Suprapubic skin (tissue), 4 donors: Measurements from ENCODE around the gene COL5A2. TPM values are rescaled to one million over a fixed set of nuclear protein-coding genes. Genes with fewer than 3 reads are reported as not detected.

Experiments used
- DNase-seq, 2 donors: peaks; one replicate each; pipeline ENCODE4 v3.0.0-alpha.2; 2019; ENCODE audit warnings: low spot score in 2 of 2
- H3K27ac ChIP-seq: fragments of 200-600 bp; sonication (generic); one replicate; pipeline ENCODE4 v1.5.1; 2019
- H3K27me3 ChIP-seq: fragments of 200-600 bp; sonication (generic); one replicate; pipeline ENCODE4 v1.5.1; 2019
- H3K36me3 ChIP-seq: fragments of 200-600 bp; sonication (generic); one replicate; pipeline ENCODE4 v1.5.1; 2019
- H3K4me1 ChIP-seq: fragments of 200-600 bp; sonication (generic); one replicate; pipeline ENCODE4 v1.5.1; 2019
- H3K4me3 ChIP-seq: fragments of 200-600 bp; sonication (generic); one replicate; pipeline ENCODE4 v1.5.1; 2019; ENCODE audit warnings: mild to moderate bottlenecking
- H3K9me3 ChIP-seq: fragments of 200-600 bp; sonication (generic); one replicate; pipeline ENCODE4 v1.5.1; 2019
- EP300 ChIP-seq: sonication (generic); formaldehyde crosslinking; IDR thresholded peaks from one replicate; pipeline ENCODE4 v1.6.1; 2017; ENCODE audit warnings: antibody characterized with exemption
- POLR2A ChIP-seq, 2 donors: fragments of 450-650 bp; IDR thresholded peaks; one replicate each; pipeline ENCODE4 v1.6.1; 2017; ENCODE audit warnings: antibody characterized with exemption in 2 of 2, mild to moderate bottlenecking in 2 of 2, moderate library complexity in 2 of 2
- POLR2AphosphoS5 ChIP-seq, 3 donors: sonication (generic); formaldehyde crosslinking; IDR thresholded peaks; one replicate each; pipeline ENCODE4 v1.6.1; 2017; ENCODE audit warnings: antibody characterized with exemption in 3 of 3
- WGBS: methylation state at CpG from one replicate; pipeline ENCODE4 v1.1.5; 2018; 5-methylcytosine and 5-hydroxymethylcytosine counted together
- total RNA-seq, 4 donors: library from RNA; depleted of rRNA; stranded (reverse); fragments of >200 nt; gene quantifications; one replicate each; pipeline ENCODE4 v1.1.0, GENCODE V29; 2016
- TF ChIP-seq, protein P1 (sequence below), 2 donors: fragments of 200-600 bp in 1 of 2; fragments of 450-650 bp in 1 of 2; sonication (generic) in 1 of 2; IDR thresholded peaks; one replicate each; pipeline ENCODE4 v1.5.1; 2016 to 2019; ENCODE audit warnings: antibody characterized with exemption in 2 of 2, mild to moderate bottlenecking in 1 of 2, moderate library complexity in 1 of 2

Gene COL5A2
- total RNA-seq, 4 donors from 2014 or later = 14.1 to 17.6 (median 16.3) TPM

DNA sequence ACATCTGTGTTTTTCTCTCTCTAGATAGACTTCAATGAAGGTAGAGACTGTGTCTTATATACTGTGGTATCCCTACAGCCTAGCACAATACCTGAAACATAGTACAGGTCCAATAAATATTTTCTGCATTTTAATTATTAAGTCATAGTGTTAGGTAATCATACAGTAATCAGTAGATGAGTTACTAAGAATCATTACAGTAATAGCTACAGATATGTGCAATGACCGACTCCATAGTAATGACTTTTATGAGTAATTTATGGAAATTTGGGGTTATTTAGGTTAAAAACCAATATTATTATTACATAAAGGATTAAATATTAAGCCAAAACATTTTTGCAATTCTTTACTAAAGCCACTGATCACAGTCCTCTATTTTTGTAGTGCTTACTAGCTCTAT lies 21.6 kb downstream of the COL5A2 start:
- TF ChIP-seq POLR2AphosphoS5 (IDR thresholded peaks at IDR 0.05) = no peak
- TF ChIP-seq EP300 = no peak
- TF ChIP-seq, protein P1, sequence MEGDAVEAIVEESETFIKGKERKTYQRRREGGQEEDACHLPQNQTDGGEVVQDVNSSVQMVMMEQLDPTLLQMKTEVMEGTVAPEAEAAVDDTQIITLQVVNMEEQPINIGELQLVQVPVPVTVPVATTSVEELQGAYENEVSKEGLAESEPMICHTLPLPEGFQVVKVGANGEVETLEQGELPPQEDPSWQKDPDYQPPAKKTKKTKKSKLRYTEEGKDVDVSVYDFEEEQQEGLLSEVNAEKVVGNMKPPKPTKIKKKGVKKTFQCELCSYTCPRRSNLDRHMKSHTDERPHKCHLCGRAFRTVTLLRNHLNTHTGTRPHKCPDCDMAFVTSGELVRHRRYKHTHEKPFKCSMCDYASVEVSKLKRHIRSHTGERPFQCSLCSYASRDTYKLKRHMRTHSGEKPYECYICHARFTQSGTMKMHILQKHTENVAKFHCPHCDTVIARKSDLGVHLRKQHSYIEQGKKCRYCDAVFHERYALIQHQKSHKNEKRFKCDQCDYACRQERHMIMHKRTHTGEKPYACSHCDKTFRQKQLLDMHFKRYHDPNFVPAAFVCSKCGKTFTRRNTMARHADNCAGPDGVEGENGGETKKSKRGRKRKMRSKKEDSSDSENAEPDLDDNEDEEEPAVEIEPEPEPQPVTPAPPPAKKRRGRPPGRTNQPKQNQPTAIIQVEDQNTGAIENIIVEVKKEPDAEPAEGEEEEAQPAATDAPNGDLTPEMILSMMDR (IDR thresholded peaks at IDR 0.05) = no peak
- TF ChIP-seq POLR2A (IDR thresholded peaks at IDR 0.05) = no peak
- no peaks in the 10 kb centered on the region for H3K9me3 ChIP-seq
- no peaks in the 10 kb centered on the region for H3K27me3 ChIP-seq
- 83% methylated on average over 1 of the region's 1 CpG for WGBS
- no peak overlapping the region for H3K27ac ChIP-seq
- no peaks in the 10 kb centered on the region for H3K36me3 ChIP-seq
- no peak for DNase-seq
- no peak overlapping the region for H3K4me3 ChIP-seq
- no peaks in the 10 kb centered on the region for H3K4me1 ChIP-seq

DNA sequence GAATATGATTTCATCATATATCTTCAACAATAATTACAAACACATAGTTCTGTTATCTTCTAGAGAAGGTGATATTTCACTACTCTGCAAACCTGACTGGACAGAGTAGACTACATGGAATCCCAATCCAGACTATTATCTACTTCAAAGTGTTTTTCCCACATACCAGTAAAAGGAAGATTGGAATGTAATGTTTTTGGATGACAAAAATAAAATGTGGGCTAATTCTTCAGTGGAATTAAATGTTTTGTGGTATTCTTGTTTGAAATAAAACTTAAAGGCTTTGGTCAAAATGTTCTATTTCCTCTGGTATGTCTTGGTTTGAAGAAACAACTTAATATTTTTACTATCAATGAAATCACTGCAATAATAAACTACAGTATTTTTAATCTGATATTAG lies 22.1 kb downstream of the COL5A2 start:
- Histone ChIP-seq H3K4me3 (no peak overlapping the region), H3K9me3 (no peaks in the 10 kb centered on the region), H3K36me3 (no peaks in the 10 kb centered on the region), H3K27ac (no peak overlapping the region), H3K27me3 (no peaks in the 10 kb centered on the region), H3K4me1 (peaks cover under 1% of the 10 kb centered on the region)
- TF ChIP-seq POLR2A (IDR thresholded peaks at IDR 0.05) = no peak
- TF ChIP-seq, protein P1 (IDR thresholded peaks at IDR 0.05) = no peak
- no peak for DNase-seq

DNA sequence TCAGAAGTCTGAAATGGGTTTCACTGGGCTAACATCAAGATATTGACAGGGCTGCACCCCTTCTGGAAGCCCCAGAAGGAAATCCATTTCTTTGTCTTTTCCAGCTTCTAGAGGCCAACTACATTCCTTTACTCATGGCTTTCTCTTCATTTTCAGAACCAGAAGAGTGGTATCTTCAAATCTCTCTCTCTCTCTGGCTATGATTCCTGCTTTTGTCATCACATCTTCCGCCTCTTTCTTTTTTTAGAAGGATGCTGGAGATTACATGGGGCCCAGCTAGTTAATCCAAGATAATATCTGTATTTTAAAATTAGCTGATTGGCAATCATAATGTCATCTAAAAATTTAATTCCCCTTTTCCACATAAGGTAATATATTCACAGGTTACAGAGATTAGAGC lies 23.8 kb downstream of the COL5A2 start:
- DNase-seq = no peak
- WGBS = 95% methylated on average over 1 of the region's 1 CpG
- TF ChIP-seq POLR2A (IDR thresholded peaks at IDR 0.05) (no peak), EP300 (no peak), POLR2AphosphoS5 (IDR thresholded peaks at IDR 0.05) (no peak)
- TF ChIP-seq, protein P1 (IDR thresholded peaks at IDR 0.05) = no peak
- H3K9me3 ChIP-seq = no peaks in the 10 kb centered on the region
- H3K27me3 ChIP-seq = no peaks in the 10 kb centered on the region
- peaks cover 10% of the 10 kb centered on the region for H3K4me1 ChIP-seq
- no peak overlapping the region for H3K27ac ChIP-seq
- no peak overlapping the region for H3K4me3 ChIP-seq
- no peaks in the 10 kb centered on the region for H3K36me3 ChIP-seq

DNA sequence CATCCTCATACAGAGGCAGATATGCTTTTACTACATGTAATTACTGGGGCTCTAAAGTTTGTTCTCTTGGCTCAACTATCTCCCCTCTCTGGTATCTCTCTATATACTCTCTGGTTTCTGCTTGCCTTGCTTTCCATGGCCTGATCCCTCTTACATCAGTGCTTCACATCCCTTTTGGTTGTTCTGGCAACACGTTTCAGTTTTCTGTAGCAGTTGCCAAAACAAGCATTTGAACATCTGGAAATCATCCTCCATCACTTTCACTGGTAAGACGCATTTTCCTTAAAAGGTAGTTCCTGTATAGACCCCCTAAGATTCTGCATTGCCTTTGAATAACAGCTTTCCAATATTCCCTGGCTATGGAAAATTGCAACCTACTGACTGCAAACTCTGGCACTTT lies 25.9 kb downstream of the COL5A2 start:
- DNase-seq = no peak
- Histone ChIP-seq H3K27ac (no peak overlapping the region), H3K4me3 (no peak overlapping the region), H3K9me3 (no peaks in the 10 kb centered on the region), H3K4me1 (peaks cover 15% of the 10 kb centered on the region), H3K36me3 (no peaks in the 10 kb centered on the region), H3K27me3 (no peaks in the 10 kb centered on the region)
- WGBS = 53% methylated on average over 2 of the region's 2 CpGs
- TF ChIP-seq, protein P1 (IDR thresholded peaks at IDR 0.05) = no peak
- TF ChIP-seq POLR2AphosphoS5 (IDR thresholded peaks at IDR 0.05) = no peak
- no peak for TF ChIP-seq POLR2A (IDR thresholded peaks at IDR 0.05)
- no peak for TF ChIP-seq EP300

DNA sequence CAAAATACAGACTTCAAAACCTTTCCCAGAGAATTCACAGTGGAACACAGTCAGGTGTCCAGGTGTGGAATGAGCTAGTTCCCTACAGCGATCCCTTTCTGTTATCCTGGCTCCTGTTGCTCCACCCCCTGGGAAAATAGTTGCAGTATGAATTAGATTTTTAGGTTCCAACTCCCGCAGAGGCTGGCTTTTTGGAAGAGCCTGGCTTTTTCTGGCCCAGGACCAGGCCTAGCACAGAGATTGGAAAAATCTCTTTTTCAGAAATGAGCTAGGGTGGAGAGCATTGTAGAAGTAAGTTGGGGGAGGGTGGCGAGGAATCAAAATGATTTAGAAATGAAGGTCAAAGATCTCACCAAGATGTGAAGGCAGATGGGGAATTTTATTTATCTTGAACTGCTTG lies 27.1 kb downstream of the COL5A2 start:
- Histone ChIP-seq H3K9me3 (no peaks in the 10 kb centered on the region), H3K4me3 (no peak overlapping the region), H3K4me1 (peaks cover 15% of the 10 kb centered on the region), H3K36me3 (no peaks in the 10 kb centered on the region), H3K27ac (no peak overlapping the region), H3K27me3 (no peaks in the 10 kb centered on the region)
- TF ChIP-seq POLR2AphosphoS5 (IDR thresholded peaks at IDR 0.05) (no peak), POLR2A (IDR thresholded peaks at IDR 0.05) (no peak), EP300 (no peak)
- TF ChIP-seq, protein P1 (IDR thresholded peaks at IDR 0.05) = no peak
- DNase-seq = no peak
- 44% methylated on average over 3 of the region's 3 CpGs for WGBS
